Activated naive CD8-positive, alpha-beta T cell (primary cell): Measurements from ENCODE around the gene DGKD.

Experiments used
- H3K27ac Mint-ChIP-seq: one replicate; pipeline ENCODE4 v1.8.0; 2021; ENCODE audit warnings: mixed read lengths
- H3K27me3 Mint-ChIP-seq: one replicate; pipeline ENCODE4 v1.8.0; 2021; ENCODE audit warnings: mixed read lengths
- H3K36me3 Mint-ChIP-seq: one replicate; pipeline ENCODE4 v1.8.0; 2021; ENCODE audit warnings: mixed read lengths
- H3K4me1 Mint-ChIP-seq: one replicate; pipeline ENCODE4 v1.8.0; 2021; ENCODE audit warnings: low read depth, mixed read lengths
- H3K4me3 Mint-ChIP-seq: one replicate; pipeline ENCODE4 v1.8.0; 2021; ENCODE audit warnings: mild to moderate bottlenecking, mixed read lengths
- H3K9me3 Mint-ChIP-seq: one replicate; pipeline ENCODE4 v1.8.0; 2021; ENCODE audit warnings: low read depth, mixed read lengths

Gene DGKD

DNA sequence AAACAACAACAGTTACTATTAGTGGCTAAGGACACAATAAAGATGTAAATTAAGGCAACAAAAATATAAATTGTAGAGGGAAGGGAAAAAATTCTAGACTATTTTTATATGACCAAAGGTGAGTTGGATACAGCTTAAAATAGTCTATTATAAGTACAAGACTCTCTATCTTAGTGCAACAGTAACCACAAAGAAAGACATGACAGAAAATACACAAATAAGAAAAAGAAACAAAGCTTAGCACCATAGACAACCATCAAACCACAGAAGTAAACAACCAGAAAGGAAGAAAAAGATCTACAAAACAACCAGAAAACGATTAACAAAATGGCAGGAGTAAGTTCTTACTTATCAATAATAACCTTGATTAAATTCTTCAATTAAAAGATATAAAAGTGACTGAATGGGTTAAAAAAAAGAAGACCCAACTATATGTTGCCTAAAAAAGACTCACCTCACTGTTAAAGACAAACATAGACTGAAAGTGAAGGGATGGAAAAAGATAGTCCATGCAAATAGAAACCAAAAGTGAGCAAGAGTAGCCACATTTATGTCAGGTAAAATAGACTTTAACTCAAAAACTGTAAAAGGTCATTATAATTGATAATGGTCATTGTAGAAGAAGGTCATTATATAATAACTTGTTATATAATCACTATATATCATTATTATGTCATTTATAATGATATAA is 149.8 kb downstream of the DGKD start:
- H3K36me3 Mint-ChIP-seq = peaks cover 62% of the 10 kb centered on the region
- H3K27me3 Mint-ChIP-seq = no peaks in the 10 kb centered on the region
- H3K4me1 Mint-ChIP-seq = no peaks in the 10 kb centered on the region
- no peak overlapping the region for H3K27ac Mint-ChIP-seq
- H3K9me3 Mint-ChIP-seq = peaks cover 34% of the 10 kb centered on the region
- H3K4me3 Mint-ChIP-seq = no peak overlapping the region

- H3K27ac Mint-ChIP-seq = no peak overlapping the region
- no peaks in the 10 kb centered on the region for H3K27me3 Mint-ChIP-seq
- H3K36me3 Mint-ChIP-seq = peaks cover 14% of the 10 kb centered on the region
- no peak overlapping the region for H3K4me3 Mint-ChIP-seq
- peaks cover 3% of the 10 kb centered on the region for H3K4me1 Mint-ChIP-seq
- no peaks in the 10 kb centered on the region for H3K9me3 Mint-ChIP-seq
Observed at GRCh38 chr2:233513953-233514655, 159.8 kb downstream of the DGKD start.

DNA sequence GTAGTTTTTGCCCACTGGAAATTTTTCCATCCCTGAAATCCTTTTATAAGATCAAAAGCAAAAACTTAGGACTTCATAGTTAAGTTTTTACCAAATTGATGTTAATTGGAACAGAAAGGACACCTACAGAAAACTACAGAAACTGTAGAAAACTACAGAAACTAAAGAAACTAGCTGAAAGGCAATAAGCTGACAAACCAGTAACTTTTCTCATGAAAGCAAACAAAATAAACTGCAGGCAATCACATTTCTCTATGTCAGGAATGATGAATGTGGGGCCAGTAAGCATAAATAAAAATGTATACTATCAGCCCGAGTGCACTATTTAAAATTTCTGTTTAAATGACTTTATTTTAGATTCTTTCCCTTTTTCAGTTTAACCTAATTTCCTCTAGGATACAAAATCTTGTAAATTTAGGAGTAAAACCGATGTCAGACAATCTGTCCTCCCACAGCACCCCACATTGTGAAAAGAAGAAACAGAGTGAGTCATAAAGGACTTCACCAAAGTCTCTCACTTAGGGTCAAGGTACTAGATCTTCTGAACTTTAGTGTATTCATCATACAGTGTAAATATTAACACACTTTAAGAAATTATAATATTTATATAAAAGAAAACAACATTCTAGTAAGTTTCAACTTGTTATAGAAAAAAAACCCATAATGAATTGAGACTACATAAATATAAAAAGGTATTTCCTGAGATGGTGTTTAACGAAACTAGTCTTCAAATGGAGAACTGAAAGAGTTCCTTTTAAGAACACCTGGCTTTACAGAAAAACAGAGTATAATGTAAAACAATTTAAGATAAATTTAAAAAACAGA is 165.7 kb downstream of the DGKD start:
- H3K4me1 Mint-ChIP-seq = no peaks in the 10 kb centered on the region
- no peak overlapping the region for H3K4me3 Mint-ChIP-seq
- no peak overlapping the region for H3K27ac Mint-ChIP-seq
- peaks cover 21% of the 10 kb centered on the region for H3K36me3 Mint-ChIP-seq
- H3K9me3 Mint-ChIP-seq = no peaks in the 10 kb centered on the region
- H3K27me3 Mint-ChIP-seq = no peaks in the 10 kb centered on the region
